K562 (cell line): ENCODE data around the gene PTPN14. TPM values are rescaled to one million over a fixed set of nuclear protein-coding genes. Genes with fewer than 3 reads are reported as not detected.

Experiments used
- ATAC-seq: fragments of 200-7000 bp; cut with Tn5 transposase; 3 replicates; pipeline ENCODE4 v1.9.1; 2020; ENCODE audit warnings: moderate library complexity
- Bru-seq: library from RNA; stranded (reverse); fragments of 400-500 nt; gene quantifications from one replicate; lab custom pipeline; 2021; lab: Mats Ljungman, UMichigan
- BruChase-seq, 2 experiments: library from RNA; stranded (reverse); fragments of 400-500 nt; gene quantifications; one replicate each; lab custom pipeline; 2021; lab: Mats Ljungman, UMichigan
- BruUV-seq: library from RNA; stranded (reverse); fragments of 400-500 nt; replicated peaks from 2 replicates; lab custom pipeline; 2021; lab: Mats Ljungman, UMichigan
- CTCF ChIA-PET: fragments of 300-600 bp; formaldehyde crosslinking; extraction: SDS; loops from one replicate; lab custom pipeline; 2021; ENCODE audit warnings: low intra/inter-chr PET ratio; lab: Yijun Ruan, JAX
- POLR2A ChIA-PET: fragments of 300-600, 350-650 bp; sonication (Branson Sonifier 250); formaldehyde crosslinking; extraction: SDS; loops from one replicate; lab custom pipeline; 2021; ENCODE audit warnings: antibody characterized with exemption, inconsistent platforms; lab: Yijun Ruan, JAX
- DNase-seq, 4 experiments: peaks; one replicate each; pipeline versions ENCODE4 v3.0.0 to v3.0.0-alpha.2; 2011 to 2018; ENCODE audit warnings: low spot score in 3 of 4, mixed read lengths in 3 of 4; ENCODE audit errors: extremely low read depth in 1 of 4
- FAIRE-seq: peaks from 2 replicates; lab custom pipeline; 2011; peaks lifted over from hg19 to GRCh38; lab: Jason Lieb, UNC
- H2AFZ ChIP-seq: 2 replicates; pipeline ENCODE4 v1.6.0; 2011; ENCODE audit warnings: low read depth, low read length, control low read depth, inconsistent platforms
- H3K27ac ChIP-seq: fragments of 200-600 bp; 3 replicates; pipeline ENCODE4 v1.8.0; 2011; ENCODE audit warnings: low read depth, mild to moderate bottlenecking, control low read depth, inconsistent platforms, low read length, moderate library complexity, mixed read lengths; ENCODE audit errors: extremely low read depth
- H3K27me3 ChIP-seq, 2 experiments: fragments of 300-600 bp in 1 of 2; 2 replicates in 1 of 2; 3 replicates in 1 of 2; pipeline versions ENCODE4 v1.6.0 to v1.8.0; 2011; ENCODE audit warnings: inconsistent platforms in 2 of 2, low read length in 2 of 2, mild to moderate bottlenecking in 1 of 2, mixed read lengths in 1 of 2, moderate library complexity in 1 of 2; ENCODE audit not compliant: control insufficient read depth in 2 of 2, insufficient read depth in 2 of 2
- H3K36me3 ChIP-seq: fragments of 300-600 bp; 3 replicates; pipeline ENCODE4 v1.8.0; 2011; ENCODE audit warnings: mild to moderate bottlenecking, low read length, inconsistent platforms; ENCODE audit not compliant: control insufficient read depth, insufficient read depth
- H3K4me1 ChIP-seq, 2 experiments: fragments of 200-600 bp in 1 of 2; replicated peaks in 1 of 2; 2 replicates in 1 of 2; 3 replicates in 1 of 2; pipeline versions ENCODE4 v1.5.1 to v1.8.0; 2011; ENCODE audit warnings: inconsistent platforms in 2 of 2, low read length in 2 of 2, mild to moderate bottlenecking in 1 of 2, mixed read lengths in 1 of 2, moderate library complexity in 1 of 2; ENCODE audit not compliant: control insufficient read depth in 2 of 2, insufficient read depth in 2 of 2
- H3K4me2 ChIP-seq: 2 replicates; pipeline ENCODE4 v1.6.1; 2011; ENCODE audit warnings: low read length, control low read depth, inconsistent platforms, mixed read lengths; ENCODE audit not compliant: insufficient read depth
- H3K4me3 ChIP-seq: fragments of 200-600 bp; sonication (generic), shearing (Covaris generic); 2 replicates; pipeline ENCODE4 v1.5.1; 2016; ENCODE audit warnings: control low read depth, inconsistent platforms
- H3K79me2 ChIP-seq: fragments of 200-600 bp; 3 replicates; pipeline ENCODE4 v1.8.0; 2011; ENCODE audit warnings: low read length, inconsistent platforms; ENCODE audit not compliant: control insufficient read depth, insufficient read depth
- H3K9ac ChIP-seq, 2 experiments: 2 replicates each; pipeline versions ENCODE4 v1.6.0 to v1.6.1; 2011; ENCODE audit warnings: low read depth in 2 of 2, low read length in 2 of 2, control low read depth in 1 of 2, inconsistent platforms in 1 of 2, mild to moderate bottlenecking in 1 of 2, mixed read lengths in 1 of 2; ENCODE audit not compliant: insufficient read depth in 1 of 2
- H3K9me1 ChIP-seq: one replicate; pipeline ENCODE4 v1.6.0; 2011; ENCODE audit warnings: inconsistent platforms, mild to moderate bottlenecking, low read length, moderate library complexity; ENCODE audit not compliant: control insufficient read depth, insufficient read depth
- H3K9me3 ChIP-seq: replicated peaks from 2 replicates; pipeline ENCODE4 v1.5.1; 2011; ENCODE audit warnings: low read depth, low read length, inconsistent platforms; ENCODE audit not compliant: control insufficient read depth, insufficient read depth
- H4K20me1 ChIP-seq: replicated peaks from 2 replicates; pipeline ENCODE4 v1.6.1; 2011; ENCODE audit warnings: low read length, inconsistent platforms, mixed read lengths; ENCODE audit not compliant: control insufficient read depth, insufficient read depth
- TAF9B ChIP-seq: fragments of 450-650 bp; IDR thresholded peaks from 2 replicates; pipeline ENCODE4 v1.6.1; 2018; ENCODE audit warnings: mild to moderate bottlenecking; ENCODE audit not compliant: partially characterized antibody
- ZNF23 ChIP-seq: fragments of 250-450 bp; sonication (Bioruptor Pico); IDR thresholded peaks from 2 replicates; pipeline ENCODE4 v1.4.0; 2020; ENCODE audit warnings: mild to moderate bottlenecking
- ZNF76 ChIP-seq: fragments of 250-450 bp; sonication (Bioruptor Pico); IDR thresholded peaks from 2 replicates; pipeline ENCODE4 v1.4.0; 2020; ENCODE audit warnings: mild to moderate bottlenecking, moderate library complexity, borderline replicate concordance
- WGBS: fragments of 100-300 bp; shearing (Covaris generic); methylation state at CpG from one replicate; pipeline ENCODE4 v1.1.6; 2016; ENCODE audit warnings: low coverage, mixed read lengths; ENCODE audit not compliant: insufficient coverage; ENCODE audit errors: missing lambda C conversion rate; 5-methylcytosine and 5-hydroxymethylcytosine counted together
- in situ Hi-C: fragments of 300-500 bp; cut with MboI; formaldehyde crosslinking; loops from 4 replicates; pipeline ENCODE4 v1.15.0; 2018; ENCODE audit warnings: inconsistent platforms, mixed read lengths
- intact Hi-C: fragments of 100-400 bp; cut with micrococcal nuclease; formaldehyde crosslinking; loops from 2 replicates; pipeline ENCODE4 v1.14.2; 2022
- long read RNA-seq, 3 experiments: library from polyadenylated mRNA in 2 of 3; library from RNA in 1 of 3; unstranded in 2 of 3; stranded (forward) in 1 of 3; transcript quantifications; one replicate each; pipeline ENCODE4 v2.0.0, GENCODE V29; 2019 to 2022
- polyA minus RNA-seq, 3 experiments: library from RNA; depleted of rRNA, polyadenylated mRNA; stranded (reverse); fragments of >200 nt; gene quantifications; 2 replicates each; pipeline ENCODE4 v1.2.3, GENCODE V29; 2011
- polyA plus RNA-seq, 8 experiments: library from polyadenylated mRNA; depleted of rRNA in 4 of 8; stranded (reverse) in 5 of 8; unstranded in 3 of 8; fragments of >200 nt; fragmentation: Nextera tagmentation in 2 of 8; fragmentation: Illumina TruSeq in 1 of 8; extraction: Ambion mirVana in 2 of 8; extraction: Trizol in 1 of 8; gene quantifications; 2 replicates each; pipeline versions ENCODE4 v1.2.1 to v1.2.3, GENCODE V29; 2011 to 2014; ENCODE audit warnings: inconsistent platforms in 1 of 8, missing spikeins in 1 of 8
- total RNA-seq, 7 experiments: library from RNA; depleted of rRNA in 6 of 7; stranded (reverse); fragments of >200 nt in 6 of 7; fragmentation: Illumina TruSeq in 2 of 7; extraction: Trizol in 2 of 7; gene quantifications; 2 replicates each; pipeline versions ENCODE4 v1.2.1 to v1.2.3, GENCODE V29; 2011 to 2021; ENCODE audit warnings: low replicate concordance in 1 of 7

Gene PTPN14
- not detected in 2 replicates for total RNA-seq (2011; cell fraction: chromatin; rRNA removed; ENCODE audit: low replicate concordance)
- not detected in 2 replicates for total RNA-seq (2011; cell fraction: nucleolus; rRNA removed)
- 0.08 TPM in 1 of 2 replicates, not detected in the other for total RNA-seq (2011; cell fraction: nucleoplasm; rRNA removed)
- total RNA-seq (2014; rRNA removed), result not detected in 2 replicates
- not detected in 2 replicates for total RNA-seq (2014; rRNA removed; fragmentation: Illumina TruSeq; extraction: Trizol)
- not detected in 2 replicates for total RNA-seq (2015; rRNA removed; fragmentation: Illumina TruSeq; extraction: Trizol)
- 0.29 TPM in 2 replicates for total RNA-seq (2021)
- polyA plus RNA-seq (2011; rRNA removed), result 0.03 TPM in 1 of 2 replicates, not detected in the other
- under 0.01 and 0.03 TPM in 2 replicates for polyA plus RNA-seq (2011; cell fraction: cytosol; rRNA removed)
- 0.03 TPM in 1 of 2 replicates, not detected in the other for polyA plus RNA-seq (2011; cell fraction: nucleus; rRNA removed)
- polyA plus RNA-seq (2012), result 0.04 and 0.11 TPM in 2 replicates
- polyA plus RNA-seq (2014; fragmentation: Illumina TruSeq; extraction: Trizol), result not detected in 2 replicates
- polyA plus RNA-seq (2014; fragmentation: Nextera tagmentation; extraction: Ambion mirVana), result under 1 TPM in 1 of 2 experiments, not detected in 1; 0.01 TPM
- 0.04 TPM in 1 of 2 replicates, not detected in the other for polyA plus RNA-seq (2014; rRNA removed)
- polyA minus RNA-seq (2011; rRNA and poly(A)+ RNA removed), result under 0.01 and 0.03 TPM in 2 replicates
- not detected in 2 replicates for polyA minus RNA-seq (2011; cell fraction: cytosol; rRNA and poly(A)+ RNA removed)
- polyA minus RNA-seq (2011; cell fraction: nucleus; rRNA and poly(A)+ RNA removed), result not detected in 2 replicates
- Bru-seq, nascent RNA, result percentile 14 among the genes with signal in this experiment
- BruChase-seq, experiment 1, labeled RNA remaining after a 2-hour chase, result percentile 16 among the genes with signal in this experiment
- percentile 17 among the genes with signal in this experiment for BruChase-seq, experiment 2, labeled RNA remaining after a 6-hour chase
- long read RNA-seq, experiment 1, result 0 reads
- long read RNA-seq, experiment 2, result 0 reads
- long read RNA-seq, experiment 3, result 0 reads

DNA sequence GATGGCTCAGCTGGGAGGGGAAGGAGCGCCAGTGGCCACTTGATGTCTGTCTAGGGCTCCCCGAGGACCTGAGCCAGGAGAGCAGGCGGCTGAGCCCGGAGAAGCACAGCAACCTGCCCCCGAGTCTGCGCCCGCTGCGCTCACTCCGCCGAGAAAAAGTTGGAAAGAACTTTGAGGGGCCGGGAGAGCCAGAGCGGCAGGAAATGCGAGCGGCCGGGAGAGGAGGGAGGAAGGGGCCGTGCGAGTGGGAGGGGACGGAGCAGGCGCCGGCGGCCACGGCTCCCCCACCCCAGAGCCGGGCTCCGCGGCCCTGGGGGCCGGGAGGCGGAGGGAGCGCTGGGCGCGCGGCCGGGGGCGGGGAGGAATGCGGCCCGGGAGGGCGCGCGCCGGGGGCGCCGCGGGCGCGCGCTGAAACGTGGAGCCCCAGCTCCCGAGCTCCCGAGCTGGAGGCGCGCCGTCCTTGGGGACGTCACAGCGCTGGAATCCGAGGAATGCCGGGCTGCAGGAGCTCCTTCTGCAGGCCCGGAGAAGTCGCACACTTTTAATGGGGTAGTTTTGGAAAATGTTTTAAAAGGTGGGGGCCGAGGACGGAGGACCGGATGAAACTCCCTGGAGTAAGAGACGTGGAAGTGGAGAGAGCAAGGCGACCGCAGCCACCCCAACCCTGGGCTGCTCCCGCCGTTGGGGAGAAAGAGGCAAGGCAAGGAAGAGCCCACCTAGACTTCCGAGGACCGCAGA is at the start of gene PTPN14:
Gene PTPN14, minus strand, starts transcription at position 167 of the 738 bp plus-strand sequence. CDS start 86,799 bp downstream, outside the sequence.
- intact Hi-C loops, result no loop called here
- Histone ChIP-seq H3K9me3 (no peaks in the 10 kb centered on the region), H4K20me1 (no peaks in the 10 kb centered on the region), H3K4me3 (no peak within 1 kb of the TSS), H3K36me3 (no peaks in the 10 kb centered on the region), H3K27ac (no peak within 1 kb of the TSS)
- no TSS peak for BruUV-seq
- 5% methylated on average over 30 of the region's 67 CpGs for WGBS
- CTCF ChIA-PET, result no interaction called here
- TF ChIP-seq ZNF76 (CRISPR knock-in tag) (no peak), TAF9B (no peak), ZNF23 (CRISPR knock-in tag) (no peak)
- TF ChIP-seq, all 486 proteins: peak for 0
- H3K9ac ChIP-seq, result no peak within 1 kb of the TSS
- DNase-seq, result peak in 2 of 4 experiments; percentile 53 to 54
- FAIRE-seq, result no peak
- POLR2A ChIA-PET, result no interaction called here
- H3K79me2 ChIP-seq, result no peaks in the 10 kb centered on the region
- peaks cover 33 to 50% of the 10 kb centered on the region in 2 experiments for H3K27me3 ChIP-seq
- peaks cover 0 to 13% of the 10 kb centered on the region in 2 experiments; a peak in 1 of 5 replicates for H3K4me1 ChIP-seq
- in situ Hi-C loops, result no loop called here
- H3K4me2 ChIP-seq, result no peak within 1 kb of the TSS
- H2AFZ ChIP-seq, result no peak within 1 kb of the TSS
- no peaks in the 10 kb centered on the region for H3K9me1 ChIP-seq
- ATAC-seq, result no peak
